Calu3 (cell line): Measurements from ENCODE around the gene ACE. TPM values are rescaled to one million over a fixed set of nuclear protein-coding genes. Genes with fewer than 3 reads are reported as not detected.

Experiments
- BruUV-seq: library from RNA; stranded (reverse); fragments of 400-500 nt; replicated peaks from 2 replicates; lab custom pipeline; 2021; lab: Mats Ljungman, UMichigan
- CTCF ChIA-PET: fragments of 300-600 bp; sonication (Branson Sonifier 250); formaldehyde crosslinking; loops from one replicate; lab custom pipeline; 2022; ENCODE audit warnings: antibody characterized with exemption; lab: Charles Lee
- DNase-seq: peaks from one replicate; pipeline ENCODE4 v3.0.0; 2022
- H3K27ac Mint-ChIP-seq: one replicate; pipeline ENCODE4 v1.8.0; 2022; ENCODE audit warnings: mixed read lengths; ENCODE audit not compliant: unreplicated experiment
- H3K27me3 Mint-ChIP-seq: one replicate; pipeline ENCODE4 v1.8.0; 2022; ENCODE audit warnings: mixed read lengths; ENCODE audit not compliant: unreplicated experiment
- H3K36me3 Mint-ChIP-seq: one replicate; pipeline ENCODE4 v1.8.0; 2022; ENCODE audit warnings: mild to moderate bottlenecking, moderate library complexity, mixed read lengths; ENCODE audit not compliant: insufficient read depth, unreplicated experiment
- H3K4me1 Mint-ChIP-seq: one replicate; pipeline ENCODE4 v1.8.0; 2022; ENCODE audit warnings: mild to moderate bottlenecking, low read depth, mixed read lengths; ENCODE audit not compliant: unreplicated experiment
- H3K4me3 Mint-ChIP-seq: one replicate; pipeline ENCODE4 v1.8.0; 2022; ENCODE audit warnings: mild to moderate bottlenecking, low read depth, moderate library complexity, mixed read lengths; ENCODE audit not compliant: unreplicated experiment
- H3K9me3 Mint-ChIP-seq: one replicate; pipeline ENCODE4 v1.8.0; 2022; ENCODE audit warnings: low read depth, mixed read lengths; ENCODE audit not compliant: unreplicated experiment
- intact Hi-C: fragments of 100-400 bp; cut with micrococcal nuclease; formaldehyde crosslinking; loops from one replicate; pipeline ENCODE4 v1.10.0; 2022; ENCODE audit not compliant: unreplicated experiment
- total RNA-seq: library from RNA; stranded (reverse); gene quantifications from 2 replicates; pipeline ENCODE4 v1.2.3, GENCODE V29; 2022
- TF ChIP-seq, protein P1 (sequence below): fragments of 200-600 bp; IDR thresholded peaks from one replicate; pipeline ENCODE4 v1.8.0; 2022; ENCODE audit warnings: antibody characterized with exemption; ENCODE audit not compliant: unreplicated experiment

Gene ACE
- total RNA-seq, 1 experiment from 2014 or later, result 5.9 TPM

DNA sequence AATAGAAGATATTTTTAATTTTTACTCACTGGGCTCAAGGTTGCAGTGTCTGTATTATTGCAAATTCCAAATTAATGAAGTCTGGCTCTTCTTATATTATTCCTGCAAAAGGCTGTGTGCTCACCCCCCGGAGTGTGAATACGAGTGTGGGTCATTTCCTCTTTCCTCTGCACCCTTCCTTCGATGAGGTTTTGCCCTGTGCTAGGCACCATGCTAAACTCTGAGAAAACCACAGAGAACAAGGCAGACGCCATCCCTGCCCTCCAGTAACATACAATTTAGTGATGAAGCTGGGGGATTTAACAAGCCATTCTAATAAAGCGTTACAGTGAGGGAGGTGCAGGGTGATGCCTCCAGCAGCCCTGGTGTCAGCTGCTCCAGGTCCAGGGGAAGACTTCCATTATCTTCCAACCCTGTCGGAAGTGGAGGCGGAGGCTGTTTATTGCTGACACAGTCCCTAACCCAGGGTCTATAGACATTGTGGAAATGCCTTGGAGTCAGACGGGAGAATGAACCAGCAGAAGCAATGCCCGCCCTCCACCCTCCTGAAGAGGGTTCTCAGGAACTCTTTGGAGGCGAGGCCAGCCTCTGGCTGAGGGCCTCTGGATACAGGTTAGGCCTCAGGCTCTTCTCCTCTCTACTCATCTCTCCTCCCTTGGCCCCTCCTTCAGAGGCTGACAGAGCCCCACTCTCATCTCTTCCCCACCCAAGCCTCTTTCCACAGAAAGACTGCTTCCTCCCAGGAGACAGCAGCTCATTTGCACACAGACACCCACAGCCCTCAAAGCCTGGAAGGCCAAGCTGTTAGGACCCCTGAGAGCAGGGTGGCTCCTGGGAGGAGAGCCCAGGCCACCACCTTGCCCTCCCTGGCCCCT lies 2.0 kb upstream of the ACE start:
- BruUV-seq, result no TSS peak
- H3K4me3 Mint-ChIP-seq, result no peak overlapping the region
- TF ChIP-seq, protein P1, sequence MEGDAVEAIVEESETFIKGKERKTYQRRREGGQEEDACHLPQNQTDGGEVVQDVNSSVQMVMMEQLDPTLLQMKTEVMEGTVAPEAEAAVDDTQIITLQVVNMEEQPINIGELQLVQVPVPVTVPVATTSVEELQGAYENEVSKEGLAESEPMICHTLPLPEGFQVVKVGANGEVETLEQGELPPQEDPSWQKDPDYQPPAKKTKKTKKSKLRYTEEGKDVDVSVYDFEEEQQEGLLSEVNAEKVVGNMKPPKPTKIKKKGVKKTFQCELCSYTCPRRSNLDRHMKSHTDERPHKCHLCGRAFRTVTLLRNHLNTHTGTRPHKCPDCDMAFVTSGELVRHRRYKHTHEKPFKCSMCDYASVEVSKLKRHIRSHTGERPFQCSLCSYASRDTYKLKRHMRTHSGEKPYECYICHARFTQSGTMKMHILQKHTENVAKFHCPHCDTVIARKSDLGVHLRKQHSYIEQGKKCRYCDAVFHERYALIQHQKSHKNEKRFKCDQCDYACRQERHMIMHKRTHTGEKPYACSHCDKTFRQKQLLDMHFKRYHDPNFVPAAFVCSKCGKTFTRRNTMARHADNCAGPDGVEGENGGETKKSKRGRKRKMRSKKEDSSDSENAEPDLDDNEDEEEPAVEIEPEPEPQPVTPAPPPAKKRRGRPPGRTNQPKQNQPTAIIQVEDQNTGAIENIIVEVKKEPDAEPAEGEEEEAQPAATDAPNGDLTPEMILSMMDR, result no peak
- peaks cover 11% of the 10 kb centered on the region for H3K36me3 Mint-ChIP-seq
- H3K4me1 Mint-ChIP-seq, result no peaks in the 10 kb centered on the region
- no peaks in the 10 kb centered on the region for H3K27me3 Mint-ChIP-seq
- intact Hi-C loops, result no loop called here
- no peak overlapping the region for H3K27ac Mint-ChIP-seq
- no peaks in the 10 kb centered on the region for H3K9me3 Mint-ChIP-seq
- DNase-seq, result no peak
- CTCF ChIA-PET, result no interaction called here

DNA sequence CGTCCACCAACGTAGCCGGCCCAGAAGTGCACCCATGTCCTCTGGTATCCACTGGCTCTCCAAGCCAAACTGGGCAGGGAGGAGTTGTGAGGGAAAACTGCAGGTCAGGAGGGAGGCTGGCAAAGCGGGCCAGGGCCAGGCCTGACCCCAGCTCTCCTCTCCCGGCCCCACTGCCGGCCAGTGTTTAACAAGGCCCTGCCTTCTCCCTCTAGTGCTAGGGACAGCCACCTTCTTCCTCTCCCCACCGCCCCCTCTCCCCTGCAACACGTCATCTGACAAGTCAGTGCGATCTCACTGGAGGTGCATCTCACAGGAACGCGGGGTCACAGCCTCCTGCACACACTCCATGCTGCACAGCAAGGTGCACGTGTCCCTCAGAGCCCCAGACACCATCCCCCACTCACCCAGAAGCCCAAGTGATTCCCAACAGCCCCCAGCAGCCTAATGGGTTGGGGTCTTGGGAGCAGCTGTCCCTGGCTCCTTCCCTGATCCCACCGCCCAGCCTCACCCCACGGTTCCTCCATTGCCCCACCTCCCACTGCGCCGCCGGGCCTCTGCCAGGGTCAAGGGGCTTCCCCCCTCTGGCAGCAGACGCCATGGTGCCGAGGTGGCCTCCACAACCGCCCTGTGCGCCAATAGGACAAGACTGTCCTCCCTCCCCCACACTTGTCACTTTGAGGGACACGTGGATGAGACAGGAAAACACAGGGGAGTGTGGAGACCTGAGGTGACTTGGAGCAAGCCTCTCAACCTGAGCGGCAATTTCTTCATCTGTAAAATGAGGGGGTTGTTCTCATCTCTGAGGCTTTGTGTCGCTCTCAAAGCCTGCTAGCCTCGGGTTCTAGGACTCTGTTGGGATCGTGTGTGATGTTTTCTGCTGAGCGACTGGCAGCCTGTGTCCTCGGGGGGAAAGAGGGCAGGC lies 1.1 kb upstream of the ACE start:
- CTCF ChIA-PET, result no interaction called here
- Mint-ChIP-seq H3K4me1 (no peaks in the 10 kb centered on the region), H3K27me3 (no peaks in the 10 kb centered on the region), H3K27ac (no peak overlapping the region), H3K4me3 (no peak overlapping the region), H3K9me3 (no peaks in the 10 kb centered on the region), H3K36me3 (peaks cover 11% of the 10 kb centered on the region)
- no TSS peak for BruUV-seq
- DNase-seq, result no peak
- TF ChIP-seq, protein P1, result no peak
- intact Hi-C loops, result no loop called here

DNA sequence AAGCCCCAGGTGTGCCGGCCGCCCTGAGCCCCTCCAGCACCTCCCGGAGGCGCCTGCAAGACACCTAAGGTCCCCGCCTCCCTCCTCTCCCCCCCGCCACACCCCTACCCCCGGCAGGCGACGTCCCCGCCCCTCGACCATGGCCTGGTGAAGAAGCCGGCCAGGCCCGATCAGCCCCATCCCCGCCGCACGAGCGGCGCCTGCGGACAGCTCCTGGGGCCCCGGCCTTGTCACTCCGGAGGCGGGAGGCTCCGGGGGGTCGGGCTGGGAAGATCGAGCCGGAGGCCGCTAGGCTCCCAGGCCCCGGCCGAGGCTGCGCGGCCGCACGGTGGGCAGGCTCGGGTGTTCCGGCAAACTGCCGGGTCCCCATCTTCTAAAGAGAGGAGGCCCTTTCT lies 405 bp upstream of the ACE start:
- H3K4me3 Mint-ChIP-seq, result no peak overlapping the region
- CTCF ChIA-PET, result interaction anchor here (0.9 to 4.8 kb wide), 2 partner anchors 51 to 74 kb away, joined by 9 to 50 read pairs; partner anchors contain the start of gene DCAF7
- DNase-seq, result peak; percentile 11
- H3K36me3 Mint-ChIP-seq, result peaks cover 11% of the 10 kb centered on the region
- intact Hi-C loops, result no loop called here
- TF ChIP-seq, protein P1, result no peak
- no TSS peak for BruUV-seq
- no peak overlapping the region for H3K27ac Mint-ChIP-seq
- H3K9me3 Mint-ChIP-seq, result no peaks in the 10 kb centered on the region
- H3K4me1 Mint-ChIP-seq, result no peaks in the 10 kb centered on the region
- no peaks in the 10 kb centered on the region for H3K27me3 Mint-ChIP-seq
